Activated CD8-positive, alpha-beta memory T cell treated with anti-CD3 and anti-CD28 coated beads, Interleukin-2, amount 10 ng/mL, durations not matched to agents 7 days and 5 days (primary cell): Measurements from ENCODE around the gene ALDH1A2. TPM values are rescaled to one million over a fixed set of nuclear protein-coding genes. Genes with fewer than 3 reads are reported as not detected.
"Not testable (repeated sequence)": the region's sequence is repeated elsewhere in the genome, so short reads cannot be mapped to it uniquely, and the experiment has no call there.

ENCODE experiments used
- ATAC-seq: fragments of 150-1000 bp; cut with Tn5 transposase; one replicate; pipeline ENCODE4 v1.10.0; 2021; ENCODE audit warnings: moderate library complexity
- CTCF ChIA-PET: fragments of 350-600 bp; sonication (Branson Sonifier 250); formaldehyde crosslinking; loops from one replicate; lab custom pipeline; 2021; ENCODE audit warnings: antibody characterized with exemption; lab: Charles Lee
- DNase-seq: peaks from one replicate; pipeline ENCODE4 v3.0.0-alpha.2; 2020
- H3K27ac Mint-ChIP-seq: one replicate; pipeline ENCODE4 v1.8.0; 2021; ENCODE audit warnings: mild to moderate bottlenecking, mixed read lengths
- H3K27me3 Mint-ChIP-seq: one replicate; pipeline ENCODE4 v1.8.0; 2021; ENCODE audit warnings: mixed read lengths
- H3K36me3 Mint-ChIP-seq: one replicate; pipeline ENCODE4 v1.8.0; 2021; ENCODE audit warnings: mild to moderate bottlenecking, mixed read lengths
- H3K4me1 Mint-ChIP-seq: one replicate; pipeline ENCODE4 v1.8.0; 2021; ENCODE audit warnings: mixed read lengths
- H3K4me3 Mint-ChIP-seq: one replicate; pipeline ENCODE4 v1.8.0; 2021; ENCODE audit warnings: mild to moderate bottlenecking, moderate library complexity, mixed read lengths
- H3K9me3 Mint-ChIP-seq: one replicate; pipeline ENCODE4 v1.8.0; 2022; ENCODE audit warnings: low read depth, mixed read lengths
- total RNA-seq, 2 experiments: library from RNA; stranded (reverse); gene quantifications; one replicate each; pipeline ENCODE4 v1.2.3, GENCODE V29; 2021

ALDH1A2 gene
- total RNA-seq, 2 experiments from 2014 or later, result 0.82 to 1.5 TPM

GRCh38 chr15:58081891-58082290 is 16.4 kb upstream of the ALDH1A2 start:
- Mint-ChIP-seq H3K4me1 (no peaks in the 10 kb centered on the region), H3K36me3 (no peaks in the 10 kb centered on the region), H3K27ac (no peak overlapping the region), H3K9me3 (no peaks in the 10 kb centered on the region), H3K27me3 (peaks cover 24% of the 10 kb centered on the region), H3K4me3 (no peak overlapping the region)
- ATAC-seq (no peak), DNase-seq (no peak)
- CTCF ChIA-PET, result no interaction called here

GRCh38 chr15:58081456-58081855 is 15.9 kb upstream of the ALDH1A2 start:
- CTCF ChIA-PET, result no interaction called here
- Mint-ChIP-seq H3K27me3 (peaks cover 21% of the 10 kb centered on the region), H3K36me3 (no peaks in the 10 kb centered on the region), H3K4me1 (no peaks in the 10 kb centered on the region), H3K27ac (no peak overlapping the region), H3K9me3 (no peaks in the 10 kb centered on the region), H3K4me3 (no peak overlapping the region)
- no peak for ATAC-seq
- DNase-seq, result no peak

- not testable (repeated sequence) for H3K4me3 Mint-ChIP-seq, H3K36me3 Mint-ChIP-seq, H3K27ac Mint-ChIP-seq, ATAC-seq, H3K9me3 Mint-ChIP-seq, DNase-seq, H3K4me1 Mint-ChIP-seq
- CTCF ChIA-PET, result interaction anchor here (1.6 kb wide), 1 partner anchor 10 kb away, joined by 5 read pairs; no protein-coding TSS in a partner anchor
- peaks cover 25% of the 10 kb centered on the region for H3K27me3 Mint-ChIP-seq
Measured at GRCh38 chr15:58080959-58081358, 15.4 kb upstream of the ALDH1A2 start.

- CTCF ChIA-PET, result interaction anchor here (1.6 kb wide), 1 partner anchor 10 kb away, joined by 5 read pairs; no protein-coding TSS in a partner anchor
- Mint-ChIP-seq H3K4me1 (no peaks in the 10 kb centered on the region), H3K4me3 (no peak overlapping the region), H3K27ac (no peak overlapping the region), H3K36me3 (no peaks in the 10 kb centered on the region), H3K9me3 (no peaks in the 10 kb centered on the region), H3K27me3 (peaks cover 25% of the 10 kb centered on the region)
- DNase-seq (no peak), ATAC-seq (no peak)
Measured at GRCh38 chr15:58080398-58080797, 14.9 kb upstream of the ALDH1A2 start.

- H3K4me3 Mint-ChIP-seq, result no peak overlapping the region
- H3K4me1 Mint-ChIP-seq, result no peaks in the 10 kb centered on the region
- ATAC-seq (no peak), DNase-seq (no peak)
- CTCF ChIA-PET, result no interaction called here
- H3K9me3 Mint-ChIP-seq, result no peaks in the 10 kb centered on the region
- no peak overlapping the region for H3K27ac Mint-ChIP-seq
- peaks cover 34% of the 10 kb centered on the region for H3K27me3 Mint-ChIP-seq
- H3K36me3 Mint-ChIP-seq, result no peaks in the 10 kb centered on the region
Measured at GRCh38 chr15:58078591-58078990, 13.1 kb upstream of the ALDH1A2 start.

GRCh38 chr15:58077427-58077826 is 11.9 kb upstream of the ALDH1A2 start:
- no peak for DNase-seq
- CTCF ChIA-PET, result interaction anchor here (1.7 kb wide), 1 partner anchor 105 kb away, joined by 5 read pairs; no protein-coding TSS in a partner anchor
- Mint-ChIP-seq H3K27ac (no peak overlapping the region), H3K4me3 (no peak overlapping the region), H3K36me3 (no peaks in the 10 kb centered on the region), H3K9me3 (no peaks in the 10 kb centered on the region), H3K4me1 (no peaks in the 10 kb centered on the region), H3K27me3 (peaks cover 41% of the 10 kb centered on the region)
- no peak for ATAC-seq

GRCh38 chr15:58074452-58074851 is 8.9 kb upstream of the ALDH1A2 start:
- no peak for DNase-seq
- Mint-ChIP-seq H3K27me3 (peaks cover 60% of the 10 kb centered on the region), H3K27ac (no peak overlapping the region), H3K4me3 (no peak overlapping the region), H3K36me3 (no peaks in the 10 kb centered on the region), H3K4me1 (no peaks in the 10 kb centered on the region), H3K9me3 (no peaks in the 10 kb centered on the region)
- ATAC-seq, result no peak
- CTCF ChIA-PET, result no interaction called here

GRCh38 chr15:58070801-58071418 is 5.4 kb upstream of the ALDH1A2 start:
- Mint-ChIP-seq H3K4me1 (peaks cover 3% of the 10 kb centered on the region), H3K9me3 (no peaks in the 10 kb centered on the region), H3K36me3 (no peaks in the 10 kb centered on the region), H3K4me3 (no peak overlapping the region), H3K27me3 (peaks cover 68% of the 10 kb centered on the region), H3K27ac (no peak overlapping the region)
- CTCF ChIA-PET, result interaction anchor here (0.6 to 3.1 kb wide), 31 partner anchors 9 to 510 kb away, joined by 3 to 27 read pairs (median 4); partner anchors contain the start of gene POLR2M
- ATAC-seq (no peak), DNase-seq (peak; percentile 56)

GRCh38 chr15:58069008-58069407 is 3.5 kb upstream of the ALDH1A2 start:
- Mint-ChIP-seq H3K36me3 (no peaks in the 10 kb centered on the region), H3K27ac (no peak overlapping the region), H3K9me3 (no peaks in the 10 kb centered on the region), H3K4me1 (peaks cover 3% of the 10 kb centered on the region), H3K27me3 (peaks cover 73% of the 10 kb centered on the region), H3K4me3 (no peak overlapping the region)
- CTCF ChIA-PET, result interaction anchor here (0.6 to 3.1 kb wide), 7 partner anchors 21 to 591 kb away, joined by 3 to 27 read pairs (median 10); partner anchors contain the start of gene POLR2M
- DNase-seq (no peak), ATAC-seq (no peak)

- peaks cover 3% of the 10 kb centered on the region for H3K4me1 Mint-ChIP-seq
- H3K27ac Mint-ChIP-seq, result no peak overlapping the region
- CTCF ChIA-PET, result interaction anchor here (0.6 to 2.2 kb wide), 13 partner anchors 13 to 506 kb away, joined by 3 to 23 read pairs (median 4); partner anchors contain the start of gene POLR2M
- ATAC-seq (peak; percentile 80), DNase-seq (peak; percentile 48)
- peaks cover 77% of the 10 kb centered on the region for H3K27me3 Mint-ChIP-seq
- H3K4me3 Mint-ChIP-seq, result no peak overlapping the region
- H3K9me3 Mint-ChIP-seq, result no peaks in the 10 kb centered on the region
- H3K36me3 Mint-ChIP-seq, result no peaks in the 10 kb centered on the region
Measured at GRCh38 chr15:58066042-58066867, 744 bp upstream of the ALDH1A2 start.

GRCh38 chr15:58064980-58065444 is 499 bp downstream of the ALDH1A2 start:
- no peak overlapping the region for H3K27ac Mint-ChIP-seq
- no peak for DNase-seq
- H3K27me3 Mint-ChIP-seq, result peaks cover 69% of the 10 kb centered on the region
- peaks cover 3% of the 10 kb centered on the region for H3K4me1 Mint-ChIP-seq
- no peak overlapping the region for H3K4me3 Mint-ChIP-seq
- no peak for ATAC-seq
- H3K9me3 Mint-ChIP-seq, result no peaks in the 10 kb centered on the region
- CTCF ChIA-PET, result no interaction called here
- no peaks in the 10 kb centered on the region for H3K36me3 Mint-ChIP-seq

- Mint-ChIP-seq H3K36me3 (no peaks in the 10 kb centered on the region), H3K27me3 (peaks cover 64% of the 10 kb centered on the region), H3K9me3 (no peaks in the 10 kb centered on the region), H3K27ac (no peak overlapping the region), H3K4me3 (no peak overlapping the region), H3K4me1 (peaks cover 3% of the 10 kb centered on the region)
- ATAC-seq, result no peak
- no peak for DNase-seq
- CTCF ChIA-PET, result interaction anchor here (1.4 kb wide), 1 partner anchor 203 kb away, joined by 3 read pairs; no protein-coding TSS in a partner anchor
Measured at GRCh38 chr15:58064082-58064979, 1.2 kb downstream of the ALDH1A2 start.

- Mint-ChIP-seq H3K27me3 (peaks cover 64% of the 10 kb centered on the region), H3K27ac (no peak overlapping the region), H3K4me3 (no peak overlapping the region), H3K9me3 (no peaks in the 10 kb centered on the region), H3K4me1 (peaks cover 3% of the 10 kb centered on the region), H3K36me3 (no peaks in the 10 kb centered on the region)
- no peak for ATAC-seq
- DNase-seq, result no peak
- CTCF ChIA-PET, result interaction anchor here (1.4 kb wide), 1 partner anchor 202 kb away, joined by 3 read pairs; no protein-coding TSS in a partner anchor
Measured at GRCh38 chr15:58063614-58064013, 1.9 kb downstream of the ALDH1A2 start.
